Uterus (tissue), 4 donors: ENCODE results near the gene PSMA7. TPM values are rescaled to one million over a fixed set of nuclear protein-coding genes. Genes with fewer than 3 reads are reported as not detected.

Experiments
- DNase-seq, 2 donors: peaks; one replicate each; pipeline ENCODE4 v3.0.0-alpha.2; 2019 to 2020
- H3K27ac ChIP-seq, 2 donors: fragments of 200-600 bp; sonication (generic); 1 replicate in 1 of 2; 2 replicates in 1 of 2; pipeline ENCODE4 v1.5.1; 2016 to 2018
- H3K27me3 ChIP-seq, 2 donors: fragments of 200-600 bp; sonication (generic); one replicate each; pipeline ENCODE4 v1.5.1; 2018 to 2019; ENCODE audit warnings: control low read depth in 1 of 2
- H3K36me3 ChIP-seq, 2 donors: fragments of 200-600 bp; sonication (generic); one replicate each; pipeline ENCODE4 v1.5.1; 2019; ENCODE audit warnings: control low read depth in 1 of 2
- H3K4me1 ChIP-seq, 2 donors: fragments of 200-600 bp; sonication (generic); one replicate each; pipeline ENCODE4 v1.5.1; 2018 to 2019; ENCODE audit warnings: control low read depth in 1 of 2
- H3K4me3 ChIP-seq, 2 donors: fragments of 200-600 bp; sonication (generic); 1 replicate in 1 of 2; 2 replicates in 1 of 2; pipeline ENCODE4 v1.5.1; 2018 to 2019; ENCODE audit warnings: mild to moderate bottlenecking in 1 of 2
- H3K9me3 ChIP-seq, 2 donors: fragments of 200-600 bp; sonication (generic); one replicate each; pipeline ENCODE4 v1.5.1; 2019; ENCODE audit warnings: control low read depth in 1 of 2
- POLR2A ChIP-seq, 2 donors: fragments of 450-650 bp; IDR thresholded peaks; one replicate each; pipeline ENCODE4 v1.6.1; 2016; ENCODE audit warnings: antibody characterized with exemption in 2 of 2, mild to moderate bottlenecking in 1 of 2, moderate library complexity in 1 of 2
- intact Hi-C: fragments of 100-400 bp; cut with DNase I; formaldehyde crosslinking; loops from one replicate; pipeline ENCODE4 v1.15.1; 2023; ENCODE audit warnings: low total_unique reads
- total RNA-seq, 4 donors: library from RNA; depleted of rRNA in 3 of 4; stranded (reverse); fragments of >200 nt in 3 of 4; gene quantifications; one replicate each; pipeline versions ENCODE4 v1.1.0 to v1.2.4, GENCODE V29; 2014 to 2023
- TF ChIP-seq, protein P1 (sequence below), 4 experiments: fragments of 200-600 bp in 2 of 4; fragments of 450-650 bp in 2 of 4; sonication (generic) in 2 of 4; IDR thresholded peaks; one replicate each; pipeline ENCODE4 v1.5.1; 2016 to 2019; ENCODE audit warnings: antibody characterized with exemption in 4 of 4, mild to moderate bottlenecking in 2 of 4, moderate library complexity in 1 of 4
- donor health status: DM: yes; HTN: yes; CAD: no.

The PSMA7 gene
- total RNA-seq, 4 donors from 2014 or later: 145 to 214 (median 162) TPM

DNA sequence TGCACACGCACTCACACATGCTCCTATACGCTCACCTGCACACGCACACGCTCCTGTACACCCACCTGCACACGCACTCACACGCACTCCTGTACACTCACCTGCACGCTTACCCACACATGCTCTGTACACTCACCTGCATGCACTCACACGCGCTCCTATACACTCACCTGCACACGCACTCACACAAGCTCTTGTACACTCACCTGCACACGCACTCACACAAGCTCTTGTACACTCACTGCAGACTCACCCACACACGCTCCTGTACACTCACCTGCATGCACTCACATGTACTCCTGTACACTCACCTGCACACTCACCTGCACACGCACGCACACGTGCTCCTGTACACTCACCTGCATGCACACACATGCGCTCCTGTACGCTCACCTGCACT lies 55.6 kb downstream of the PSMA7 start:
- H3K27ac ChIP-seq: no peak overlapping the region
- H3K27me3 ChIP-seq: no peaks in the 10 kb centered on the region
- no peaks in the 10 kb centered on the region for H3K36me3 ChIP-seq
- no peak for DNase-seq
- TF ChIP-seq, protein P1, sequence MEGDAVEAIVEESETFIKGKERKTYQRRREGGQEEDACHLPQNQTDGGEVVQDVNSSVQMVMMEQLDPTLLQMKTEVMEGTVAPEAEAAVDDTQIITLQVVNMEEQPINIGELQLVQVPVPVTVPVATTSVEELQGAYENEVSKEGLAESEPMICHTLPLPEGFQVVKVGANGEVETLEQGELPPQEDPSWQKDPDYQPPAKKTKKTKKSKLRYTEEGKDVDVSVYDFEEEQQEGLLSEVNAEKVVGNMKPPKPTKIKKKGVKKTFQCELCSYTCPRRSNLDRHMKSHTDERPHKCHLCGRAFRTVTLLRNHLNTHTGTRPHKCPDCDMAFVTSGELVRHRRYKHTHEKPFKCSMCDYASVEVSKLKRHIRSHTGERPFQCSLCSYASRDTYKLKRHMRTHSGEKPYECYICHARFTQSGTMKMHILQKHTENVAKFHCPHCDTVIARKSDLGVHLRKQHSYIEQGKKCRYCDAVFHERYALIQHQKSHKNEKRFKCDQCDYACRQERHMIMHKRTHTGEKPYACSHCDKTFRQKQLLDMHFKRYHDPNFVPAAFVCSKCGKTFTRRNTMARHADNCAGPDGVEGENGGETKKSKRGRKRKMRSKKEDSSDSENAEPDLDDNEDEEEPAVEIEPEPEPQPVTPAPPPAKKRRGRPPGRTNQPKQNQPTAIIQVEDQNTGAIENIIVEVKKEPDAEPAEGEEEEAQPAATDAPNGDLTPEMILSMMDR (IDR thresholded peaks at IDR 0.05): no peak
- no peaks in the 10 kb centered on the region for H3K4me1 ChIP-seq
- no peaks in the 10 kb centered on the region for H3K9me3 ChIP-seq
- intact Hi-C loops: no loop called here
- no peak overlapping the region for H3K4me3 ChIP-seq

DNA sequence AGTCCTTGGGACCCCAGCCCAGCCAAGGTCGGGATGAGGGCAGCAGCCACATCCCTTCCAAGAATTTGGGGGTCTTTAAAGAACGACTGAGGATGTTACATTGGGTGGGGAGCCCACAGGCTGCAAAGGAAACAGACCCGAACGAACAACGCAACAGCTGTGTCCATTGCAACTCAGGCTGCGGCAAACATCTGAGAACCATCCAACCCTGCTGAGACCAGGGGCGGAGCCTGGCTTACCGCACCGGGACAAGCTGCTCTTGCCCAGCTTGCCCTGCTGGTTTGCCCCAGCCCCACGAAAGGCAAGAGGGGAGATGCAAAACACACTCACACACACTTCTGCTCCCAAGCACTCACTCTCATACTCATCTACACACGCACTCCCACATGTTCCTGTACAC lies 56.0 kb downstream of the PSMA7 start:
- intact Hi-C loops: no loop called here

More for the DNA sequence above, 56.0 kb downstream of the PSMA7 start:
- no peak overlapping the region for H3K4me3 ChIP-seq
- no peak overlapping the region for H3K27ac ChIP-seq
- H3K27me3 ChIP-seq: no peaks in the 10 kb centered on the region
- H3K4me1 ChIP-seq: no peaks in the 10 kb centered on the region
- no peak for DNase-seq
- H3K9me3 ChIP-seq: no peaks in the 10 kb centered on the region
- TF ChIP-seq POLR2A (IDR thresholded peaks at IDR 0.05): no peak
- TF ChIP-seq, protein P1 (IDR thresholded peaks at IDR 0.05): no peak
- no peaks in the 10 kb centered on the region for H3K36me3 ChIP-seq

Other genes starting within 250 kb of the PSMA7 start
- 10 to 100 TPM in 2 of 4 donors, 1 to 10 TPM in 2; 6.2 to 37.6 (median 10.7) TPM for gene TAF4, start 77.5 kb downstream of the PSMA7 start, total RNA-seq
- 10 to 100 TPM in 3 of 4 donors, 1 to 10 TPM in 1; 3.1 to 56.8 (median 45.9) TPM for gene LSM14B, start 20.9 kb downstream of the PSMA7 start, total RNA-seq
- 10 to 100 TPM in 2 of 4 donors, 1 to 10 TPM in 1, under 1 TPM in 1; 0.51 to 21.7 (median 12.8) TPM for gene SS18L1, start 375 bp upstream of the PSMA7 start, total RNA-seq
- 10 to 100 TPM in 3 of 4 donors, under 1 TPM in 1; 0.59 to 38.5 (median 22.7) TPM for gene MTG2, start 39.6 kb upstream of the PSMA7 start, total RNA-seq
- not detected for gene HRH3, start 76.9 kb upstream of the PSMA7 start, total RNA-seq
- 10 to 100 TPM; 12.3 to 55.9 (median 33.4) TPM for gene OSBPL2, start 95.1 kb upstream of the PSMA7 start, total RNA-seq
- 10 to 100 TPM; 42.9 to 82.7 (median 60.9) TPM for gene ADRM1, start 159.6 kb upstream of the PSMA7 start, total RNA-seq
- 100 to 1,000 TPM in 2 of 4 donors, 10 to 100 TPM in 2; 50.6 to 375 (median 90.8) TPM for gene LAMA5, start 223.9 kb upstream of the PSMA7 start, total RNA-seq
- over 10,000 TPM in 1 of 4 donors, 1,000 to 10,000 TPM in 3; 1,151 to 14,756 (median 1,928) TPM for gene RPS21, start 243.7 kb upstream of the PSMA7 start, total RNA-seq